ENCODE measurements around the gene AMY1B. TPM values are rescaled to one million over a fixed set of nuclear protein-coding genes. Genes with fewer than 3 reads are reported as not detected.
"Not testable (repeated sequence)": the region's sequence is repeated elsewhere in the genome, so short reads cannot be mapped to it uniquely, and the experiment has no call there.

Gene AMY1B
- not detected for total RNA-seq
- long read RNA-seq, donor 1, result 0 reads
- long read RNA-seq, donor 2, result 0 reads

GRCh38 chr1:103696110-103696509 is at the start of gene AMY1B:
AMY1B (minus strand) TSS chr1:103696210; CDS start chr1:103695639, 571 bp downstream.
- DNase-seq; H3K9me3 ChIP-seq; H3K36me3 ChIP-seq (ENCODE audit: low read depth); H3K4me1 ChIP-seq (ENCODE audit: low read depth); intact Hi-C loops (cut with DNase I, micrococcal nuclease); H3K4me3 ChIP-seq; ATAC-seq: not testable (repeated sequence)

GRCh38 chr1:103745040-103745439 is 49.0 kb upstream of the AMY1B start:
- intact Hi-C loops (cut with DNase I, micrococcal nuclease); H3K4me1 ChIP-seq (ENCODE audit: low read depth); H3K36me3 ChIP-seq (ENCODE audit: low read depth); DNase-seq; H3K9me3 ChIP-seq; H3K4me3 ChIP-seq; ATAC-seq: not testable (repeated sequence)

DNA sequence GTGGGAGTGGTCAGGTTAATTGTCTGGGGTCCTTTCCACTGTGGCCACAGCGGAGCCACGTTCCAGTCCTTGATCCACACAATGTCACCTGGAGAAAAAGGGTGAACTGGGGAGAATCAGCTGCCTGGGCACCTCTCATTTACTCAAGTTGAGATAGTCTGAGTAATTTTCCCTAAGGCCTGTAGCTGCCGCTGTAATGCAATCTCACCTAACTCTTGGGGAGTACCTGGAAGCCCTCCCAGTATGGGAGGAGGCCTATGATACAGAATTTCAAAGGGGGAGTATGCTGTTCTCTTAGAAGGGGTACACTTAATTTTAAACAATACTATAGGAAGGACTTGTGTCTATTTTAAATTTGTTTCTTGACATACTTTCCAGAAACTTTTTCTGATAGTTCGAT is 48.4 kb upstream of the AMY1B start:
- H3K9me3 ChIP-seq; ATAC-seq; DNase-seq; H3K4me3 ChIP-seq; intact Hi-C loops (cut with DNase I, micrococcal nuclease); H3K4me1 ChIP-seq (ENCODE audit: low read depth); H3K36me3 ChIP-seq (ENCODE audit: low read depth): not testable (repeated sequence)

DNA sequence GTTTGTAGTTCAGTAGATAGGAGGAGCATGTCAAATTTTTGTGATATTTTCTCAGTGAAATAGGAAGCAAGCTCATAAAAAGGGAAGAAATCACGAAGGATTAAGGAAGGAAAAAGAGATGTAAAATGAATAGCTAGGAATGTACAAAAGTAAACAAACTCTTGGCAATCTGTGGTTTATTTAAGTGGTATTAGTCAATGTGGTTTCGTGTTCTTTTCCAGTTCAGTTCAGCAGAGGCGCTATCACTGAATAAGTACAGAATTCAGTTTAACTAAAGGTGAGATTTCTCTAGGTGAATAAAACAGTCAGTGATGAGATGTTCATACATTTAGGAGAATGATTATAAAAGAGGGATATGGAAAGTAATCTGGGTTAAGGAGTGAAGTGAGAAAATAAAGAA is 42.0 kb upstream of the AMY1B start:
- intact Hi-C loops (cut with DNase I, micrococcal nuclease); H3K4me3 ChIP-seq; ATAC-seq; H3K36me3 ChIP-seq (ENCODE audit: low read depth); DNase-seq; H3K9me3 ChIP-seq; H3K4me1 ChIP-seq (ENCODE audit: low read depth): not testable (repeated sequence)

DNA sequence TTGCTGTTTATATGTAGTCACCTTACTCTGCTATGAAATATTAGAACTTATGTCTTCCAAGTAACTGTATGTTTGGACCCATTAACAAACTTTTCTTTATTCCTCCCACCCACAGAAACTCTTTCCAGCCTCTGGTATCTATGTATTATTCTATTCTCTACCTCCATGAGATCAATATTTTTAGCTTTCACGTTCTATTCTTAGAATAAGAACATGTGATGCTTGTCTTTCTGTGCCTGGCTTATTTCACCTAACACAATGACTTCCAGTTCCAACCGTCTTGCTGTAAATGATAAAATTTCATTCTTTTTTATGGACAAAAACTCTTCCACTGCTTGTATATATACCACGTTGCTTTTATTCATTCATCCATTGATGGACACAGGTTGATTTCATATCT is 39.3 kb upstream of the AMY1B start:
- H3K9me3 ChIP-seq; ATAC-seq; H3K36me3 ChIP-seq (ENCODE audit: low read depth); DNase-seq; intact Hi-C loops (cut with DNase I, micrococcal nuclease); H3K4me1 ChIP-seq (ENCODE audit: low read depth); H3K4me3 ChIP-seq: not testable (repeated sequence)

- ATAC-seq, result not testable (repeated sequence)
These were observed 25.5 kb upstream of the AMY1B start for GRCh38 chr1:103721473-103721872.

GRCh38 chr1:103717404-103717803 is 21.4 kb upstream of the AMY1B start:
- H3K9me3 ChIP-seq; H3K36me3 ChIP-seq (ENCODE audit: low read depth); ATAC-seq; DNase-seq; intact Hi-C loops (cut with DNase I, micrococcal nuclease); H3K4me3 ChIP-seq; H3K4me1 ChIP-seq (ENCODE audit: low read depth): not testable (repeated sequence)

More at GRCh38 chr1:103721473-103721872, 25.5 kb upstream of the AMY1B start:
- H3K36me3 ChIP-seq (ENCODE audit: low read depth); H3K4me1 ChIP-seq (ENCODE audit: low read depth); H3K9me3 ChIP-seq; intact Hi-C loops (cut with DNase I, micrococcal nuclease); DNase-seq; H3K4me3 ChIP-seq: not testable (repeated sequence)

DNA sequence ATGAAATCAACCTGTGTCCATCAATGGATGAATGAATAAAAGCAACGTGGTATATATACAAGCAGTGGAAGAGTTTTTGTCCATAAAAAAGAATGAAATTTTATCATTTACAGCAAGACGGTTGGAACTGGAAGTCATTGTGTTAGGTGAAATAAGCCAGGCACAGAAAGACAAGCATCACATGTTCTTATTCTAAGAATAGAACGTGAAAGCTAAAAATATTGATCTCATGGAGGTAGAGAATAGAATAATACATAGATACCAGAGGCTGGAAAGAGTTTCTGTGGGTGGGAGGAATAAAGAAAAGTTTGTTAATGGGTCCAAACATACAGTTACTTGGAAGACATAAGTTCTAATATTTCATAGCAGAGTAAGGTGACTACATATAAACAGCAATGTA is 14.4 kb upstream of the AMY1B start:
- H3K9me3 ChIP-seq; intact Hi-C loops (cut with DNase I, micrococcal nuclease); H3K4me1 ChIP-seq (ENCODE audit: low read depth); H3K4me3 ChIP-seq; H3K36me3 ChIP-seq (ENCODE audit: low read depth); DNase-seq; ATAC-seq: not testable (repeated sequence)

DNA sequence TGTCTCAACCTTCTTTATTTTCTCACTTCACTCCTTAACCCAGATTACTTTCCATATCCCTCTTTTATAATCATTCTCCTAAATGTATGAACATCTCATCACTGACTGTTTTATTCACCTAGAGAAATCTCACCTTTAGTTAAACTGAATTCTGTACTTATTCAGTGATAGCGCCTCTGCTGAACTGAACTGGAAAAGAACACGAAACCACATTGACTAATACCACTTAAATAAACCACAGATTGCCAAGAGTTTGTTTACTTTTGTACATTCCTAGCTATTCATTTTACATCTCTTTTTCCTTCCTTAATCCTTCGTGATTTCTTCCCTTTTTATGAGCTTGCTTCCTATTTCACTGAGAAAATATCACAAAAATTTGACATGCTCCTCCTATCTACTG is 11.7 kb upstream of the AMY1B start:
- H3K4me1 ChIP-seq (ENCODE audit: low read depth); H3K36me3 ChIP-seq (ENCODE audit: low read depth); ATAC-seq; intact Hi-C loops (cut with DNase I, micrococcal nuclease); H3K4me3 ChIP-seq; DNase-seq; H3K9me3 ChIP-seq: not testable (repeated sequence)

DNA sequence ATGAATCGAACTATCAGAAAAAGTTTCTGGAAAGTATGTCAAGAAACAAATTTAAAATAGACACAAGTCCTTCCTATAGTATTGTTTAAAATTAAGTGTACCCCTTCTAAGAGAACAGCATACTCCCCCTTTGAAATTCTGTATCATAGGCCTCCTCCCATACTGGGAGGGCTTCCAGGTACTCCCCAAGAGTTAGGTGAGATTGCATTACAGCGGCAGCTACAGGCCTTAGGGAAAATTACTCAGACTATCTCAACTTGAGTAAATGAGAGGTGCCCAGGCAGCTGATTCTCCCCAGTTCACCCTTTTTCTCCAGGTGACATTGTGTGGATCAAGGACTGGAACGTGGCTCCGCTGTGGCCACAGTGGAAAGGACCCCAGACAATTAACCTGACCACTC is 5.2 kb upstream of the AMY1B start:
- H3K36me3 ChIP-seq (ENCODE audit: low read depth); DNase-seq; ATAC-seq; H3K4me1 ChIP-seq (ENCODE audit: low read depth); H3K9me3 ChIP-seq; intact Hi-C loops (cut with DNase I, micrococcal nuclease); H3K4me3 ChIP-seq: not testable (repeated sequence)

GRCh38 chr1:103700669-103701068 is 4.7 kb upstream of the AMY1B start:
- intact Hi-C loops (cut with DNase I, micrococcal nuclease); ATAC-seq; H3K36me3 ChIP-seq (ENCODE audit: low read depth): not testable (repeated sequence)

GRCh38 chr1:103697430-103697829 is 1.4 kb upstream of the AMY1B start:
- H3K9me3 ChIP-seq; H3K4me1 ChIP-seq (ENCODE audit: low read depth); H3K36me3 ChIP-seq (ENCODE audit: low read depth); DNase-seq; ATAC-seq; intact Hi-C loops (cut with DNase I, micrococcal nuclease); H3K4me3 ChIP-seq: not testable (repeated sequence)

More at GRCh38 chr1:103700669-103701068, 4.7 kb upstream of the AMY1B start:
- not testable (repeated sequence) for H3K4me1 ChIP-seq (ENCODE audit: low read depth); DNase-seq; H3K9me3 ChIP-seq; H3K4me3 ChIP-seq

- intact Hi-C loops (cut with DNase I, micrococcal nuclease); H3K9me3 ChIP-seq: not testable (repeated sequence)
These were observed 19.7 kb downstream of the AMY1B start for GRCh38 chr1:103676335-103676734.

GRCh38 chr1:103655460-103655859 is 40.5 kb downstream of the AMY1B start, which contains the start of gene AMY1A:
AMY1A (plus strand) TSS chr1:103655760; CDS start chr1:103656331, 571 bp downstream.
- H3K9me3 ChIP-seq; ATAC-seq; intact Hi-C loops (cut with DNase I, micrococcal nuclease): not testable (repeated sequence)

More at GRCh38 chr1:103676335-103676734, 19.7 kb downstream of the AMY1B start:
- not testable (repeated sequence) for H3K4me3 ChIP-seq; DNase-seq; H3K4me1 ChIP-seq (ENCODE audit: low read depth); H3K36me3 ChIP-seq (ENCODE audit: low read depth); ATAC-seq

DNA sequence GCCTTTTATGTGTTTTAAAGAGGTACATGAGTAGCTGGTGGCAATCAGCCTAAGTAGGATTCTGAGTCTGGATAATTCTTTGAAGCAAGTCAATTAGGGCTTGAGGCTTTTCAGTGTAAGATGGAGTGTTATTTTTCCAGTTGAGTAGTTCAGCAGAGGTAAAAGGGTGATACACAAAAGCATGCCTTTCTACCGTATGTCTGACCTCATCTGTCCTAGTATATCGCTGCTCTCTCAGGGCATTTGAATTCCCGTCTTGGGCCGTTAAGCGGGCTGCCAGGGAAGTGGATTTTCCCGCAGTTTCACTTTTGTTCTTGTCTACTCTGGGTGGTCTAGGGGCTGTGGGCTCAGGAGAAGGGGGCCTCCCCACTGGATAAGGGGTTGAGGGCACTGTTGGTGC is 41.9 kb downstream of the AMY1B start:
- DNase-seq; H3K36me3 ChIP-seq (ENCODE audit: low read depth); H3K4me3 ChIP-seq; H3K9me3 ChIP-seq; ATAC-seq; H3K4me1 ChIP-seq (ENCODE audit: low read depth); intact Hi-C loops (cut with DNase I, micrococcal nuclease): not testable (repeated sequence)

More at GRCh38 chr1:103655460-103655859, 40.5 kb downstream of the AMY1B start, which contains the start of gene AMY1A:
- H3K36me3 ChIP-seq (ENCODE audit: low read depth); H3K4me3 ChIP-seq; DNase-seq; H3K4me1 ChIP-seq (ENCODE audit: low read depth): not testable (repeated sequence)

Measured in mucosa of descending colon (tissue), 3 donors.